Measurements from ENCODE around the gene ZNF219. TPM values are rescaled to one million over a fixed set of nuclear protein-coding genes. Genes with fewer than 3 reads are reported as not detected.

ZNF219 gene
- total RNA-seq, 1 experiment from 2014 or later = 6.0 TPM

DNA sequence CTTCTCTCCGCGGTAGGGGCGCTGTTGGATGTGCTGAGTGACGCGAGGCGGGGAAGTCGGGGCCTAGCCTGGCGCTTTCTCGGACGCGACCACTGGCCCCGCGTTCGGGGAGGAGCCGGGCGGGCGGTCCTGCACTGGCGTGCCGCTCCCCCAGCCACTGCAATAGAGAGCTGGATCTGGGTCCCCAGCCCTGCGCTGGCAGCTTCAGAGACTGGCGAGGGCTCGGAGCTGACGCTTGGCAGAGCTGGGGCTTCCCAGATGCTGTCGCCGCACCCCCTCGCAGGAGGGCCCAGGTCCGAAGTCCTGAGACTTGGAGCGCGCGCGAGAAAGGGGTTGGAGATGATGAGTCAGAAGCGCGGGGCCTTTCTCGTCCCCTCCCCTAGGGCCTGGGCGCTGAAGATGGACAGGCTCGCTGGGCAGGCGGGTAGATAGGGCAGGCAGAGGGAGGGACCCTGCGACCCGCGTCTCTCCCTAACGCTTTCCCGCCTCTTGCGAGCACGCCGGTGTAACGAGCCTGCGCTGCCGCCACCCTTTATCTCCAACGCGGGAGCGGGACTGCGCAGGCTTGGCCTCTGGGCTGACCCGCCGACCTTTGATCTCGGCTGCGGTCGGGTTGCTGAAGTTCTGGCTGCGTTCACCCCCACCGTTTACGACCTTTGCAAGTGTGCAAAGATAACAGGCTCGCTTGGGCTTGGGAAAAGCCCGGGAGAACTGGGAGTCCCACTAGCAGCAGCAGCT is 5.4 kb upstream of the ZNF219 start:
- BruUV-seq (replicated peaks) = TSS peak; percentile 94
- DNase-seq = peak; percentile 96
- TF ChIP-seq, protein P1, sequence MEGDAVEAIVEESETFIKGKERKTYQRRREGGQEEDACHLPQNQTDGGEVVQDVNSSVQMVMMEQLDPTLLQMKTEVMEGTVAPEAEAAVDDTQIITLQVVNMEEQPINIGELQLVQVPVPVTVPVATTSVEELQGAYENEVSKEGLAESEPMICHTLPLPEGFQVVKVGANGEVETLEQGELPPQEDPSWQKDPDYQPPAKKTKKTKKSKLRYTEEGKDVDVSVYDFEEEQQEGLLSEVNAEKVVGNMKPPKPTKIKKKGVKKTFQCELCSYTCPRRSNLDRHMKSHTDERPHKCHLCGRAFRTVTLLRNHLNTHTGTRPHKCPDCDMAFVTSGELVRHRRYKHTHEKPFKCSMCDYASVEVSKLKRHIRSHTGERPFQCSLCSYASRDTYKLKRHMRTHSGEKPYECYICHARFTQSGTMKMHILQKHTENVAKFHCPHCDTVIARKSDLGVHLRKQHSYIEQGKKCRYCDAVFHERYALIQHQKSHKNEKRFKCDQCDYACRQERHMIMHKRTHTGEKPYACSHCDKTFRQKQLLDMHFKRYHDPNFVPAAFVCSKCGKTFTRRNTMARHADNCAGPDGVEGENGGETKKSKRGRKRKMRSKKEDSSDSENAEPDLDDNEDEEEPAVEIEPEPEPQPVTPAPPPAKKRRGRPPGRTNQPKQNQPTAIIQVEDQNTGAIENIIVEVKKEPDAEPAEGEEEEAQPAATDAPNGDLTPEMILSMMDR (conservative IDR thresholded peaks at IDR 0.05; ENCODE audit: low read depth, low read length) = peak; percentile 67
- no peak for TF ChIP-seq EZH2phosphoT487 (IDR thresholded peaks at IDR 0.05; ENCODE audit: borderline replicate concordance, low read length)
- no peak for TF ChIP-seq EZH2 (IDR thresholded peaks at IDR 0.05; ENCODE audit: low read length, unreplicated experiment)
- H3K4me2 ChIP-seq (ENCODE audit: low read length) = peak overlapping the region; percentile 85
- CTCF ChIA-PET = interaction anchor here (0.6 to 2.2 kb wide), 8 partner anchors 8 to 879 kb away, joined by 3 to 34 read pairs (median 6); partner anchors contain the start of gene ARHGEF40
- H3K9ac ChIP-seq (ENCODE audit: low read length) = peak overlapping the region; percentile 97
- no peaks in the 10 kb centered on the region for H3K36me3 ChIP-seq (ENCODE audit: low read depth, low read length)
- H3K4me1 ChIP-seq (ENCODE audit: insufficient read depth, low read length) = peaks cover 49% of the 10 kb centered on the region
- H3K27ac ChIP-seq (ENCODE audit: low read length) = peak overlapping the region; percentile 80
- peak overlapping the region; percentile 69 for H3K4me3 ChIP-seq (ENCODE audit: low read length)
- H4K20me1 ChIP-seq (ENCODE audit: low read length) = no peaks in the 10 kb centered on the region
- no peaks in the 10 kb centered on the region for H3F3A ChIP-seq (ENCODE audit: low read length, unreplicated experiment)
- no peaks in the 10 kb centered on the region for H3K27me3 ChIP-seq (ENCODE audit: low read length)
- no peaks in the 10 kb centered on the region for H3K79me2 ChIP-seq (ENCODE audit: low read length)
- intact Hi-C loops (cut with micrococcal nuclease) = loop anchor here (1.0 kb wide), 1 partner anchor 36 kb away; no protein-coding TSS in a partner anchor
- POLR2A ChIA-PET (ENCODE audit: unreplicated experiment) = interaction anchor here (0.6 kb wide), 1 partner anchor 754 kb away, joined by 4 read pairs; no protein-coding TSS in a partner anchor
- H3K9me3 ChIP-seq (ENCODE audit: low read length) = no peaks in the 10 kb centered on the region
- H2AFZ ChIP-seq (ENCODE audit: low read length) = peak overlapping the region; percentile 92
- ATAC-seq = peak; percentile 86
- H3K9me2 ChIP-seq (replicated peaks; ENCODE audit: low read length) = no peaks in the 10 kb centered on the region

GRCh38 chr14:21103411-21103709 is 4.9 kb upstream of the ZNF219 start:
- BruUV-seq (replicated peaks) = no TSS peak
- Histone ChIP-seq H3K9me3 (ENCODE audit: low read length) (no peaks in the 10 kb centered on the region), H3K9ac (ENCODE audit: low read length) (peak overlapping the region; percentile 97), H3K36me3 (ENCODE audit: low read depth, low read length) (no peaks in the 10 kb centered on the region), H4K20me1 (ENCODE audit: low read length) (no peaks in the 10 kb centered on the region), H3K27ac (ENCODE audit: low read length) (peak overlapping the region; percentile 80), H3K27me3 (ENCODE audit: low read length) (no peaks in the 10 kb centered on the region), H3K4me1 (ENCODE audit: insufficient read depth, low read length) (peaks cover 50% of the 10 kb centered on the region), H2AFZ (ENCODE audit: low read length) (peak overlapping the region; percentile 92), H3K4me3 (ENCODE audit: low read length) (peak overlapping the region; percentile 69), H3K79me2 (ENCODE audit: low read length) (no peaks in the 10 kb centered on the region), H3K4me2 (ENCODE audit: low read length) (peak overlapping the region; percentile 85), H3F3A (ENCODE audit: low read length, unreplicated experiment) (no peaks in the 10 kb centered on the region), H3K9me2 (replicated peaks; ENCODE audit: low read length) (no peaks in the 10 kb centered on the region)
- intact Hi-C loops (cut with micrococcal nuclease) = no loop called here
- ChIA-PET CTCF (interaction anchor here (2.2 kb wide), 2 partner anchors 11 to 35 kb away, joined by 7 to 34 read pairs; no protein-coding TSS in a partner anchor), POLR2A (ENCODE audit: unreplicated experiment) (no interaction called here)
- no peak for TF ChIP-seq EZH2phosphoT487 (IDR thresholded peaks at IDR 0.05; ENCODE audit: borderline replicate concordance, low read length)
- TF ChIP-seq, protein P1 (conservative IDR thresholded peaks at IDR 0.05; ENCODE audit: low read depth, low read length) = no peak
- no peak for TF ChIP-seq EZH2 (IDR thresholded peaks at IDR 0.05; ENCODE audit: low read length, unreplicated experiment)
- ATAC-seq (no peak), DNase-seq (no peak)
